H1 (cell line): ENCODE data around the gene CHFR. TPM values are rescaled to one million over a fixed set of nuclear protein-coding genes. Genes with fewer than 3 reads are reported as not detected.
A peak's percentile ranks its signal among the peaks of the same experiment; 100 is the strongest.

Source experiments
- CTCF ChIA-PET: fragments of 300-600 bp; sonication (Branson Sonifier 250); formaldehyde crosslinking; loops from one replicate; lab custom pipeline; 2021; ENCODE audit not compliant: partially characterized antibody; lab: Charles Lee
- POLR2A ChIA-PET: fragments of 300-600 bp; sonication (Branson Sonifier 250); formaldehyde crosslinking; loops from one replicate; lab custom pipeline; 2021; ENCODE audit warnings: inconsistent platforms; ENCODE audit not compliant: partially characterized antibody; lab: Charles Lee
- DNase-seq, 2 experiments: peaks; one replicate each; pipeline versions ENCODE4 v3.0.0 to v3.0.0-alpha.2; 2010 to 2022; ENCODE audit warnings: low spot score in 2 of 2, low read depth in 1 of 2, mixed read lengths in 1 of 2
- FAIRE-seq: peaks from 2 replicates; lab custom pipeline; 2011; peaks lifted over from hg19 to GRCh38; lab: Jason Lieb, UNC
- H2AFZ ChIP-seq: 2 replicates; pipeline ENCODE4 v1.8.1; 2012; ENCODE audit warnings: low read length, inconsistent platforms
- H2AK5ac ChIP-seq: 2 replicates; pipeline ENCODE4 v1.6.1; 2013; ENCODE audit warnings: low read depth, low read length
- H2BK120ac ChIP-seq: replicated peaks from 2 replicates; pipeline ENCODE3; 2013; ENCODE audit warnings: low read depth, low read length, inconsistent platforms
- H2BK12ac ChIP-seq: 2 replicates; pipeline ENCODE4 v1.6.1; 2013; ENCODE audit warnings: low read depth, low read length
- H2BK15ac ChIP-seq: 2 replicates; pipeline ENCODE4 v1.6.1; 2013; ENCODE audit warnings: low read length
- H2BK20ac ChIP-seq: 2 replicates; pipeline ENCODE4 v1.6.1; 2013; ENCODE audit warnings: low read length
- H2BK5ac ChIP-seq: 2 replicates; pipeline ENCODE4 v1.6.1; 2013; ENCODE audit warnings: low read depth, low read length
- H3K14ac ChIP-seq: 2 replicates; pipeline ENCODE4 v1.6.1; 2013; ENCODE audit warnings: inconsistent platforms; ENCODE audit not compliant: insufficient read length
- H3K18ac ChIP-seq: 2 replicates; pipeline ENCODE4 v1.6.1; 2013; ENCODE audit warnings: low read length; ENCODE audit errors: extremely low read depth
- H3K23ac ChIP-seq: 2 replicates; pipeline ENCODE4 v1.6.1; 2013; ENCODE audit warnings: inconsistent platforms; ENCODE audit not compliant: insufficient read length
- H3K23me2 ChIP-seq: 2 replicates; pipeline ENCODE4 v1.6.1; 2013; ENCODE audit warnings: low read depth, low read length
- H3K27ac ChIP-seq: 2 replicates; pipeline ENCODE4 v1.6.1; 2011; ENCODE audit warnings: low read depth, low read length, inconsistent platforms
- H3K27me3 ChIP-seq, 4 experiments: replicated peaks in 1 of 4; 1 replicate in 1 of 4; 2 replicates in 3 of 4; pipeline versions ENCODE4 v1.6.1 to v1.8.1; 2011 to 2013; ENCODE audit warnings: low read length in 3 of 4, mild to moderate bottlenecking in 3 of 4, inconsistent platforms in 2 of 4, mixed read lengths in 2 of 4, moderate library complexity in 1 of 4; ENCODE audit not compliant: control insufficient read depth in 3 of 4, insufficient read depth in 3 of 4; ENCODE audit errors: extremely low read depth in 1 of 4
- H3K36me3 ChIP-seq, 4 experiments: 2 replicates each; pipeline versions ENCODE4 v1.6.1 to v1.8.1; 2011 to 2013; ENCODE audit warnings: mild to moderate bottlenecking in 4 of 4, low read length in 3 of 4, moderate library complexity in 2 of 4, control low read depth in 1 of 4, inconsistent platforms in 1 of 4; ENCODE audit not compliant: insufficient read depth in 4 of 4, control insufficient read depth in 2 of 4
- H3K4ac ChIP-seq: replicated peaks from 2 replicates; pipeline ENCODE3; 2013; ENCODE audit warnings: low read length, low read depth, mixed read lengths, inconsistent platforms; ENCODE audit not compliant: insufficient read length
- H3K4me1 ChIP-seq, 4 experiments: replicated peaks in 1 of 4; 1 replicate in 1 of 4; 2 replicates in 3 of 4; pipeline versions ENCODE4 v1.6.1 to v1.8.1; 2011 to 2013; ENCODE audit warnings: low read length in 3 of 4, inconsistent platforms in 2 of 4, mixed read lengths in 1 of 4; ENCODE audit not compliant: insufficient read depth in 4 of 4, control insufficient read depth in 3 of 4
- H3K4me2 ChIP-seq, 2 experiments: 2 replicates each; pipeline versions ENCODE4 v1.6.1 to v1.8.1; 2011 to 2013; ENCODE audit warnings: low read depth in 2 of 2, low read length in 2 of 2, control low read depth in 1 of 2, inconsistent platforms in 1 of 2, mild to moderate bottlenecking in 1 of 2; ENCODE audit not compliant: insufficient read depth in 1 of 2
- H3K4me3 ChIP-seq, 4 experiments: fragments of 200-600, 300-600 bp in 1 of 4; sonication (generic), shearing (Covaris generic), sonication (Bioruptor Twin) in 1 of 4; 2 replicates each; pipeline versions ENCODE4 v1.5.1 to v1.8.1; 2011 to 2016; ENCODE audit warnings: low read length in 4 of 4, low read depth in 3 of 4, control low read depth in 2 of 4, inconsistent platforms in 2 of 4, mild to moderate bottlenecking in 2 of 4, mixed read lengths in 1 of 4, moderate library complexity in 1 of 4; ENCODE audit not compliant: insufficient read depth in 2 of 4; ENCODE audit errors: extremely low read depth in 1 of 4
- H3K56ac ChIP-seq: replicated peaks from 2 replicates; pipeline ENCODE3; 2013; ENCODE audit warnings: low read depth, mild to moderate bottlenecking, mixed read lengths, low read length, inconsistent platforms; ENCODE audit not compliant: insufficient read length
- H3K79me1 ChIP-seq: 2 replicates; pipeline ENCODE4 v1.6.1; 2013; ENCODE audit warnings: low read depth, low read length, control low read depth
- H3K79me2 ChIP-seq, 2 experiments: 2 replicates each; pipeline versions ENCODE4 v1.6.1 to v1.8.1; 2012 to 2013; ENCODE audit warnings: low read length in 2 of 2, mild to moderate bottlenecking in 2 of 2, inconsistent platforms in 1 of 2; ENCODE audit not compliant: insufficient read depth in 2 of 2, control insufficient read depth in 1 of 2
- H3K9ac ChIP-seq, 4 experiments: replicated peaks in 1 of 4; 1 replicate in 1 of 4; 2 replicates in 3 of 4; pipeline versions ENCODE4 v1.6.1 to v1.8.1; 2011 to 2013; ENCODE audit warnings: low read depth in 3 of 4, low read length in 3 of 4, control low read depth in 2 of 4, mild to moderate bottlenecking in 2 of 4, moderate library complexity in 2 of 4, inconsistent platforms in 1 of 4; ENCODE audit errors: extremely low read depth in 1 of 4
- H3K9me3 ChIP-seq, 2 experiments: 2 replicates each; pipeline versions ENCODE4 v1.6.1 to v1.8.1; 2012 to 2013; ENCODE audit warnings: mild to moderate bottlenecking in 2 of 2, moderate library complexity in 2 of 2, control low read depth in 1 of 2, inconsistent platforms in 1 of 2, low read depth in 1 of 2, low read length in 1 of 2, mixed read lengths in 1 of 2; ENCODE audit not compliant: insufficient read depth in 2 of 2
- H4K20me1 ChIP-seq, 2 experiments: replicated peaks in 1 of 2; 2 replicates each; pipeline versions ENCODE3 to v1.8.1; 2011 to 2013; ENCODE audit warnings: inconsistent platforms in 2 of 2, low read length in 2 of 2, mild to moderate bottlenecking in 1 of 2; ENCODE audit not compliant: insufficient read depth in 2 of 2, control insufficient read depth in 1 of 2
- H4K5ac ChIP-seq: 2 replicates; pipeline ENCODE4 v1.6.1; 2013; ENCODE audit warnings: low read length, low read depth, mixed read lengths, inconsistent platforms; ENCODE audit not compliant: insufficient read length
- H4K8ac ChIP-seq: 2 replicates; pipeline ENCODE4 v1.8.0; 2013; ENCODE audit warnings: mild to moderate bottlenecking, moderate library complexity, low read length, inconsistent platforms; ENCODE audit not compliant: insufficient read depth; ENCODE audit errors: extremely low read depth
- H4K91ac ChIP-seq: replicated peaks from 2 replicates; pipeline ENCODE3; 2013; ENCODE audit warnings: low read length, mixed read lengths, inconsistent platforms; ENCODE audit not compliant: insufficient read length
- HDAC2 ChIP-seq, 2 experiments: fragments of 300-600 bp in 1 of 2; sonication (generic) in 1 of 2; IDR thresholded peaks; 2 replicates each; pipeline ENCODE4 v1.6.1; 2011 to 2012; ENCODE audit warnings: low read depth in 2 of 2, low read length in 2 of 2, mild to moderate bottlenecking in 2 of 2, moderate library complexity in 2 of 2, borderline replicate concordance in 1 of 2, inconsistent platforms in 1 of 2
- KDM4A ChIP-seq: IDR thresholded peaks from one replicate; pipeline ENCODE4 v1.7.1; 2012; ENCODE audit warnings: low read depth, mild to moderate bottlenecking, moderate library complexity, low read length, inconsistent platforms; ENCODE audit not compliant: severe bottlenecking
- RFX5 ChIP-seq: IDR thresholded peaks from 2 replicates; pipeline ENCODE4 v1.6.1; 2011; ENCODE audit warnings: low read depth, low read length, improper control_type of control experiment, borderline replicate concordance
- SIN3A ChIP-seq, 2 experiments: IDR thresholded peaks in 1 of 2; conservative IDR thresholded peaks in 1 of 2; 2 replicates each; pipeline ENCODE4 v1.6.1; 2011 to 2012; ENCODE audit warnings: low read length in 2 of 2, improper control_type of control experiment in 1 of 2, low read depth in 1 of 2, mild to moderate bottlenecking in 1 of 2
- TAF1 ChIP-seq: IDR thresholded peaks from 2 replicates; pipeline ENCODE4 v1.6.1; 2011; ENCODE audit warnings: mild to moderate bottlenecking, low read depth, low read length
- TEAD4 ChIP-seq: IDR thresholded peaks from 2 replicates; pipeline ENCODE4 v1.6.1; 2012; ENCODE audit warnings: low read depth, low read length, inconsistent platforms, mixed read lengths
- WGBS, 2 experiments: shearing (Covaris generic) in 1 of 2; methylation state at CpG; one replicate each; pipeline versions ENCODE4 v1.1.6 to v1.1.7; 2013 to 2015; ENCODE audit warnings: low lambda C conversion rate in 2 of 2, mixed read lengths in 2 of 2, inconsistent platforms in 1 of 2, low coverage in 1 of 2, missing lambda C conversion rate in 1 of 2; ENCODE audit not compliant: insufficient replicate concordance in 2 of 2, insufficient coverage in 1 of 2, insufficient read length in 1 of 2; ENCODE audit errors: extremely low coverage in 1 of 2, missing lambda C conversion rate in 1 of 2; 5-methylcytosine and 5-hydroxymethylcytosine counted together
- polyA plus RNA-seq, 7 experiments: library from polyadenylated mRNA; depleted of rRNA in 3 of 7; stranded (reverse) in 5 of 7; unstranded in 2 of 7; fragments of >200 nt in 5 of 7; fragments of 200-250 nt in 2 of 7; gene quantifications; 1 replicate in 5 of 7; 2 replicates in 1 of 7; 4 replicates in 1 of 7; pipeline versions ENCODE4 v1.2.1 to v1.2.3, GENCODE V29; 2011 to 2013; ENCODE audit warnings: missing spikeins in 2 of 7, mixed read lengths in 2 of 7
- total RNA-seq: library from RNA; stranded (reverse); fragmentation: NEBNext Ultra II Directional; extraction: Animal tissue kit (Norgen Biotek cat#: 25700); gene quantifications from 2 replicates; pipeline ENCODE4 v1.2.1, GENCODE V29; 2021
- TF ChIP-seq, protein P1 (sequence below): IDR thresholded peaks from 2 replicates; pipeline ENCODE4 v1.6.1; 2012; ENCODE audit warnings: low read length, inconsistent platforms

CHFR gene
- total and polyA plus RNA-seq, 2 of the 8 experiments (the other 6 are each of a cell fraction or from before 2014, with no cell fraction given), result 31.4 to 44.6 TPM

DNA sequence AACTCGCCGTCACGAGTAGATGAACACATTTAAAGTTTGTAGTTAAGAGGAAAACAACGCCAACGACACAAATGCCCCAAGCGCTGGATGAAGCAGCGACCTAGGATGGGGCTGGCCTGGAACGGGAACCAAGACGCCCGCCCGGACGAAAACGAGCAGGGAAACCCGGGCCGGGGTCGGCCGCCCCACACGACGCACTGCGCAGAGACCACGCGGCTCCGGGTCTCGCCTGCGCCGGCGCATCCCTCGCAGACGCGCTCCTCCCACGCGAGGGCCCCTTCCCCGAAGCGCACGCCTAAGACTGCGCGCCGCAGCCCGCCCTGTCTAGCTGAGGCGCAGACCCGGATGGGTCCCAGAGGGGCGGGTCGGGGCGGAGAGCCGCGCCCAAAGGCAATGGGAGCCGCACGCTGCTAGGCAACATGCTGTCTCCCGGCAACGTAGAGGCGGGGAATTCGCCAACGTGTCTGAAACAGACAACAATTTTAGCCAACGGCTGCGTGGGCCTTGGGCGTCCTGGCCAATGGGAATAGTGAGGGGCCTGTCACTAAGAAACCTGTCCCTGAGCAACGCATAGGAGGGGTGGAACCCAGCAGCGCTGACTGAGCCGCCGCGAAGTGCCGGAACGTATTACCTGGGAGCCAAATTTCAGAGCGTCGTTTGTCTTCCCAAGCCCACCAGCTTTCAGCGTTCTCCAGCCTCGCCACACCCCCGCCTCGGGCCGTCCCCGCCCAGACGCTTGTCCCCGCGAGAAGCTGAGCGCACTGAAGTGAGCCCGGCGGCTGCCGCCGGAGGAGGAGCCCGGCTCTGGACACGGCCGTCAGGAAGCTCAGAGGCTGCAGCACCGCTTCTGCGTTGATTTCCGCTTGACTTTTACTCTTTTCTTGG, 21.0 kb upstream of the CHFR start:
- POLR2A ChIA-PET, result interaction anchor here (0.6 to 1.7 kb wide), 8 partner anchors 9 to 222 kb away, joined by 3 to 6 read pairs (median 4); partner anchors contain the start of genes CHFR, GOLGA3, ZNF10 and ZNF891
- peak overlapping the region in 3 of 4 experiments; percentile 41 to 48 (median 48); a peak in 5 of 7 replicates for H3K9ac ChIP-seq
- TF ChIP-seq TAF1 (peak; percentile 45), RFX5 (peak; percentile 64; the same call in 1 of the 2 replicates), KDM4A (peak; percentile 82), SIN3A (conservative IDR thresholded peaks at IDR 0.05 in 1 of 2, IDR thresholded peaks at IDR 0.05 in 1 of 2; ENCODE audit: low read depth in 1 of 2, low read length in 2 of 2) (peak; percentile 52 to 83; a peak in 3 of 4 replicates), TEAD4 (no peak), HDAC2 (IDR thresholded peaks at IDR 0.05; ENCODE audit: borderline replicate concordance in 1 of 2, low read depth in 2 of 2, low read length in 2 of 2) (no peak)
- TF ChIP-seq, protein P1, sequence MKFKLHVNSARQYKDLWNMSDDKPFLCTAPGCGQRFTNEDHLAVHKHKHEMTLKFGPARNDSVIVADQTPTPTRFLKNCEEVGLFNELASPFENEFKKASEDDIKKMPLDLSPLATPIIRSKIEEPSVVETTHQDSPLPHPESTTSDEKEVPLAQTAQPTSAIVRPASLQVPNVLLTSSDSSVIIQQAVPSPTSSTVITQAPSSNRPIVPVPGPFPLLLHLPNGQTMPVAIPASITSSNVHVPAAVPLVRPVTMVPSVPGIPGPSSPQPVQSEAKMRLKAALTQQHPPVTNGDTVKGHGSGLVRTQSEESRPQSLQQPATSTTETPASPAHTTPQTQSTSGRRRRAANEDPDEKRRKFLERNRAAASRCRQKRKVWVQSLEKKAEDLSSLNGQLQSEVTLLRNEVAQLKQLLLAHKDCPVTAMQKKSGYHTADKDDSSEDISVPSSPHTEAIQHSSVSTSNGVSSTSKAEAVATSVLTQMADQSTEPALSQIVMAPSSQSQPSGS, result no peak

More for the DNA sequence above, 21.0 kb upstream of the CHFR start:
- Histone ChIP-seq H3K9me3 (peaks cover 0 to 3% of the 10 kb centered on the region in 2 experiments; a peak in 2 of 4 replicates), H2BK20ac (no peak overlapping the region), H3K27ac (peak overlapping the region; percentile 13; the same call in 1 of the 2 replicates), H3K4me2 (peak overlapping the region; percentile 84 to 99), H2BK15ac (peak overlapping the region; percentile 81; the same call in 1 of the 2 replicates), H3K23me2 (peaks cover 7% of the 10 kb centered on the region; the same call in 1 of the 2 replicates), H3K23ac (no peak overlapping the region), H4K5ac (no peak overlapping the region), H3K79me1 (no peaks in the 10 kb centered on the region), H3K14ac (no peak overlapping the region), H2BK120ac (no peak overlapping the region), H3K4me3 (peak overlapping the region; percentile 62 to 74 (median 66)), H3K18ac (peak overlapping the region; percentile 1), H3K4ac (no peak overlapping the region), H2BK12ac (no peak overlapping the region), H2AK5ac (no peak overlapping the region), H2AFZ (peak overlapping the region; percentile 63; the same call in 1 of the 2 replicates), H3K79me2 (no peaks in the 10 kb centered on the region), H3K56ac (no peak overlapping the region), H3K4me1 (peaks cover 0 to 6% (median 1%) of the 10 kb centered on the region in 4 experiments; a peak in 2 of 7 replicates), H3K36me3 (no peaks in the 10 kb centered on the region), H4K20me1 (no peaks in the 10 kb centered on the region), H4K8ac (peak overlapping the region; percentile 72; the same call in 1 of the 2 replicates), H2BK5ac (no peak overlapping the region), H4K91ac (no peak overlapping the region), H3K27me3 (peaks cover 0 to 6% (median 4%) of the 10 kb centered on the region in 4 experiments; a peak in 4 of 7 replicates)
- FAIRE-seq (peak; percentile 89), DNase-seq (peak; percentile 97)
- CTCF ChIA-PET, result interaction anchor here (0.9 to 1.8 kb wide), 4 partner anchors 10 to 98 kb away, joined by 3 to 4 read pairs (median 4); no protein-coding TSS in a partner anchor
- 2% methylated on average over 72 of the region's 85 CpGs; no CpG with 5 or more reads in 1 of the 2 experiments for WGBS, 2 experiments
